SIG-M5 treated with dmso at 0.1 percent for 504 hours (cell line): ENCODE results near the gene SHTN1.

ENCODE experiments used
- DNase-seq: peaks from one replicate; lab custom pipeline; 2025; ENCODE audit not compliant: unreplicated experiment; lab: John Stamatoyannopoulos, UW

Gene SHTN1

GRCh38 chr10:116918583-116918982, 86.4 kb downstream of the SHTN1 start:
- no peak for DNase-seq

- no peak for DNase-seq
Observed at GRCh38 chr10:116917481-116917880, 87.5 kb downstream of the SHTN1 start.

GRCh38 chr10:116915340-116915739, 89.6 kb downstream of the SHTN1 start:
- no peak for DNase-seq

GRCh38 chr10:116913695-116914094, 91.3 kb downstream of the SHTN1 start:
- DNase-seq, result no peak

- no peak for DNase-seq
Observed at GRCh38 chr10:116912162-116912561, 92.8 kb downstream of the SHTN1 start.

- no peak for DNase-seq
Observed at GRCh38 chr10:116910910-116911309, 94.1 kb downstream of the SHTN1 start.

- DNase-seq, result no peak
Observed at GRCh38 chr10:116909307-116909706, 95.7 kb downstream of the SHTN1 start.

- peak; percentile 10 for DNase-seq
Observed at GRCh38 chr10:116907245-116907987, 97.6 kb downstream of the SHTN1 start.

- no peak for DNase-seq
Observed at GRCh38 chr10:116905845-116906210, 99.2 kb downstream of the SHTN1 start.

GRCh38 chr10:116899626-116900025, 105.4 kb downstream of the SHTN1 start:
- DNase-seq, result no peak

- DNase-seq, result no peak
Observed at GRCh38 chr10:116893686-116894037, 111.3 kb downstream of the SHTN1 start.

GRCh38 chr10:116892907-116893685, 111.9 kb downstream of the SHTN1 start:
- DNase-seq, result no peak

- no peak for DNase-seq
Observed at GRCh38 chr10:116891208-116891607, 113.8 kb downstream of the SHTN1 start.

GRCh38 chr10:116889066-116889465, 115.9 kb downstream of the SHTN1 start:
- DNase-seq, result no peak

- DNase-seq, result peak; percentile 5
Observed at GRCh38 chr10:116888380-116889055, 116.5 kb downstream of the SHTN1 start.

GRCh38 chr10:116886772-116887171, 118.2 kb downstream of the SHTN1 start:
- DNase-seq, result no peak

- no peak for DNase-seq
Observed at GRCh38 chr10:116882639-116883038, 122.3 kb downstream of the SHTN1 start.

GRCh38 chr10:116880716-116881482, 124.1 kb downstream of the SHTN1 start:
- DNase-seq, result no peak

GRCh38 chr10:116879817-116880216, 125.2 kb downstream of the SHTN1 start:
- DNase-seq, result no peak

- no peak for DNase-seq
Observed at GRCh38 chr10:116878123-116878522, 126.9 kb downstream of the SHTN1 start.

GRCh38 chr10:116877391-116877790, 127.6 kb downstream of the SHTN1 start:
- DNase-seq, result no peak
